GM12878 (cell line): Measurements from ENCODE around the gene TRIM42.

Source experiments
- ASH2L ChIP-seq: fragments of 300-600, 200-600 bp; sonication (generic); IDR thresholded peaks from 2 replicates; pipeline ENCODE4 v1.6.1; 2017; ENCODE audit warnings: low read depth, mild to moderate bottlenecking, borderline replicate concordance
- CUX1 ChIP-seq: IDR thresholded peaks from 2 replicates; pipeline ENCODE4 v1.6.1; 2012; ENCODE audit warnings: improper control_type of control experiment, low read depth, low read length; ENCODE audit not compliant: insufficient replicate concordance
- E2F8 ChIP-seq: fragments of 450-650 bp; IDR thresholded peaks from 2 replicates; pipeline ENCODE4 v1.6.1; 2018; ENCODE audit warnings: mild to moderate bottlenecking, low read depth, moderate library complexity; ENCODE audit not compliant: partially characterized antibody
- GATAD2B ChIP-seq: fragments of 450-650 bp; conservative IDR thresholded peaks from 2 replicates; pipeline ENCODE4 v1.6.1; 2017; ENCODE audit warnings: low read depth, mild to moderate bottlenecking, moderate library complexity
- HDGF ChIP-seq: fragments of 450-650 bp; IDR thresholded peaks from 2 replicates; pipeline ENCODE4 v1.6.1; 2016; ENCODE audit warnings: antibody characterized with exemption
- POLR2A ChIP-seq: IDR thresholded peaks from 2 replicates; pipeline ENCODE4 v1.6.1; 2011; ENCODE audit warnings: low read depth, mild to moderate bottlenecking, low read length
- POLR2AphosphoS2 ChIP-seq: IDR thresholded peaks from 2 replicates; pipeline ENCODE4 v1.6.1; 2011; ENCODE audit warnings: low read depth, mild to moderate bottlenecking, low read length, improper control_type of control experiment, moderate library complexity
- TAF1 ChIP-seq: IDR thresholded peaks from 2 replicates; pipeline ENCODE4 v1.6.1; 2011; ENCODE audit warnings: mild to moderate bottlenecking, low read depth, low read length, borderline replicate concordance
- TBL1XR1 ChIP-seq: IDR thresholded peaks from 2 replicates; pipeline ENCODE4 v1.6.1; 2012; ENCODE audit warnings: low read depth, low read length, improper control_type of control experiment
- YY1 ChIP-seq: IDR thresholded peaks from 2 replicates; pipeline ENCODE4 v1.6.1; 2011; ENCODE audit warnings: low read depth, mild to moderate bottlenecking, low read length
- TF ChIP-seq, protein P1 (sequence below), 3 experiments: IDR thresholded peaks in 2 of 3; conservative IDR thresholded peaks in 1 of 3; 2 replicates each; pipeline ENCODE4 v1.5.1; 2011; ENCODE audit warnings: low read depth in 3 of 3, low read length in 3 of 3, mild to moderate bottlenecking in 3 of 3, control low read depth in 2 of 3, moderate library complexity in 2 of 3, inconsistent platforms in 1 of 3, mixed read lengths in 1 of 3; ENCODE audit not compliant: control insufficient read depth in 2 of 3, insufficient read depth in 1 of 3; ENCODE audit errors: extremely low read depth in 1 of 3
- TF ChIP-seq, protein P2 (sequence below): IDR thresholded peaks from 2 replicates; pipeline ENCODE4 v1.6.1; 2012; ENCODE audit warnings: low read depth, low read length, improper control_type of control experiment
- TF ChIP-seq, protein P3 (sequence below): IDR thresholded peaks from 2 replicates; pipeline ENCODE4 v1.6.1; 2011; ENCODE audit warnings: borderline replicate concordance, low read depth, mild to moderate bottlenecking, moderate library complexity, mixed read lengths, low read length; ENCODE audit not compliant: insufficient read depth; ENCODE audit errors: extremely low read length

GRCh38 chr3:140719841-140720614, 42.2 kb downstream of the TRIM42 start:
- TF ChIP-seq, protein P1, sequence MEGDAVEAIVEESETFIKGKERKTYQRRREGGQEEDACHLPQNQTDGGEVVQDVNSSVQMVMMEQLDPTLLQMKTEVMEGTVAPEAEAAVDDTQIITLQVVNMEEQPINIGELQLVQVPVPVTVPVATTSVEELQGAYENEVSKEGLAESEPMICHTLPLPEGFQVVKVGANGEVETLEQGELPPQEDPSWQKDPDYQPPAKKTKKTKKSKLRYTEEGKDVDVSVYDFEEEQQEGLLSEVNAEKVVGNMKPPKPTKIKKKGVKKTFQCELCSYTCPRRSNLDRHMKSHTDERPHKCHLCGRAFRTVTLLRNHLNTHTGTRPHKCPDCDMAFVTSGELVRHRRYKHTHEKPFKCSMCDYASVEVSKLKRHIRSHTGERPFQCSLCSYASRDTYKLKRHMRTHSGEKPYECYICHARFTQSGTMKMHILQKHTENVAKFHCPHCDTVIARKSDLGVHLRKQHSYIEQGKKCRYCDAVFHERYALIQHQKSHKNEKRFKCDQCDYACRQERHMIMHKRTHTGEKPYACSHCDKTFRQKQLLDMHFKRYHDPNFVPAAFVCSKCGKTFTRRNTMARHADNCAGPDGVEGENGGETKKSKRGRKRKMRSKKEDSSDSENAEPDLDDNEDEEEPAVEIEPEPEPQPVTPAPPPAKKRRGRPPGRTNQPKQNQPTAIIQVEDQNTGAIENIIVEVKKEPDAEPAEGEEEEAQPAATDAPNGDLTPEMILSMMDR (IDR thresholded peaks at IDR 0.05 in 2 of 3, conservative IDR thresholded peaks at IDR 0.05 in 1 of 3; ENCODE audit: control insufficient read depth in 2 of 3, extremely low read depth in 1 of 3, insufficient read depth in 1 of 3, low read depth in 3 of 3, low read length in 3 of 3), result no peak
- TF ChIP-seq YY1 (no peak), CUX1 (no peak), POLR2A (no peak), TAF1 (no peak), GATAD2B (no peak), POLR2AphosphoS2 (no peak), ASH2L (no peak), HDGF (no peak), TBL1XR1 (no peak), E2F8 (no peak)
- TF ChIP-seq, protein P2, sequence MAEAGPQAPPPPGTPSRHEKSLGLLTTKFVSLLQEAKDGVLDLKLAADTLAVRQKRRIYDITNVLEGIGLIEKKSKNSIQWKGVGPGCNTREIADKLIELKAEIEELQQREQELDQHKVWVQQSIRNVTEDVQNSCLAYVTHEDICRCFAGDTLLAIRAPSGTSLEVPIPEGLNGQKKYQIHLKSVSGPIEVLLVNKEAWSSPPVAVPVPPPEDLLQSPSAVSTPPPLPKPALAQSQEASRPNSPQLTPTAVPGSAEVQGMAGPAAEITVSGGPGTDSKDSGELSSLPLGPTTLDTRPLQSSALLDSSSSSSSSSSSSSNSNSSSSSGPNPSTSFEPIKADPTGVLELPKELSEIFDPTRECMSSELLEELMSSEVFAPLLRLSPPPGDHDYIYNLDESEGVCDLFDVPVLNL, result no peak
- TF ChIP-seq, protein P3, sequence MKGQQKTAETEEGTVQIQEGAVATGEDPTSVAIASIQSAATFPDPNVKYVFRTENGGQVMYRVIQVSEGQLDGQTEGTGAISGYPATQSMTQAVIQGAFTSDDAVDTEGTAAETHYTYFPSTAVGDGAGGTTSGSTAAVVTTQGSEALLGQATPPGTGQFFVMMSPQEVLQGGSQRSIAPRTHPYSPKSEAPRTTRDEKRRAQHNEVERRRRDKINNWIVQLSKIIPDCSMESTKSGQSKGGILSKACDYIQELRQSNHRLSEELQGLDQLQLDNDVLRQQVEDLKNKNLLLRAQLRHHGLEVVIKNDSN, result no peak
